Astrocyte of the spinal cord (primary cell): ENCODE measurements around the gene GPR62.

Experiments
- DNase-seq: peaks from one replicate; pipeline ENCODE4 v3.0.0; 2011; ENCODE audit warnings: low read depth, low spot score
- H3K4me3 ChIP-seq: 2 replicates; pipeline ENCODE4 v1.5.1; 2011; ENCODE audit warnings: low read depth, mild to moderate bottlenecking, low read length, moderate library complexity
- CTCF ChIP-seq: IDR thresholded peaks from 2 replicates; pipeline ENCODE4 v1.5.1; 2012; ENCODE audit warnings: low read depth, mild to moderate bottlenecking, low read length, inconsistent platforms
- in situ Hi-C: cut with HindIII; loops from 2 replicates; pipeline ENCODE4 v1.10.0; 2017; ENCODE audit warnings: low sequenced_read_pairs

The GPR62 gene

GRCh38 chr3:52004163-52004787 lies 49.1 kb downstream of the GPR62 start:
- peak; percentile 46 for DNase-seq
- in situ Hi-C loops, result no loop called here
- no peak overlapping the region for H3K4me3 ChIP-seq
- TF ChIP-seq CTCF, result peak; percentile 80

- no peak overlapping the region for H3K4me3 ChIP-seq
- in situ Hi-C loops, result no loop called here
- no peak for DNase-seq
- no peak for TF ChIP-seq CTCF
Observed at GRCh38 chr3:52004906-52005395, 49.8 kb downstream of the GPR62 start.

DNA sequence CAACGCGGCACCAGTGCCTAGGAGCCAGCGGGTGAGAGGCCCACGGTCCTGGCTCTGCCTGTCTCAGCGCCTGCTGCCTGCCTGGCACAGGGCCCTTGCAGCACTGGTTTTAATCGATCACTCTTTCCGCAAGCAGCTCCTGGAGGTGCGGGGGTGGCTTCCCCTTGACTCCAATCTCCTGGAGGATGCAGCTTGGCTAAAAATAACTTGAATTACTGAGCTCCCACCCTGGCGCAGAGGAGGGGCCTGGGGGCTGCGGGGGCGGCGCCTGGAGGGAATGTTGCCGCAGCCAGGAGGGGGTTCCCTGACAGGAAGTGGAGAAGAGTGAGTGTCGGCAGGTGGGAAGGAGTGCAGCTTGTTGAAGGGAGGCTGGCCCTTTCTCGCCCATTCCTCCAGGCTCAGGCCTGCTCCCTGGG lies 50.4 kb downstream of the GPR62 start:
- DNase-seq, result peak; percentile 47
- TF ChIP-seq CTCF, result no peak
- H3K4me3 ChIP-seq, result no peak overlapping the region
- in situ Hi-C loops, result no loop called here

DNA sequence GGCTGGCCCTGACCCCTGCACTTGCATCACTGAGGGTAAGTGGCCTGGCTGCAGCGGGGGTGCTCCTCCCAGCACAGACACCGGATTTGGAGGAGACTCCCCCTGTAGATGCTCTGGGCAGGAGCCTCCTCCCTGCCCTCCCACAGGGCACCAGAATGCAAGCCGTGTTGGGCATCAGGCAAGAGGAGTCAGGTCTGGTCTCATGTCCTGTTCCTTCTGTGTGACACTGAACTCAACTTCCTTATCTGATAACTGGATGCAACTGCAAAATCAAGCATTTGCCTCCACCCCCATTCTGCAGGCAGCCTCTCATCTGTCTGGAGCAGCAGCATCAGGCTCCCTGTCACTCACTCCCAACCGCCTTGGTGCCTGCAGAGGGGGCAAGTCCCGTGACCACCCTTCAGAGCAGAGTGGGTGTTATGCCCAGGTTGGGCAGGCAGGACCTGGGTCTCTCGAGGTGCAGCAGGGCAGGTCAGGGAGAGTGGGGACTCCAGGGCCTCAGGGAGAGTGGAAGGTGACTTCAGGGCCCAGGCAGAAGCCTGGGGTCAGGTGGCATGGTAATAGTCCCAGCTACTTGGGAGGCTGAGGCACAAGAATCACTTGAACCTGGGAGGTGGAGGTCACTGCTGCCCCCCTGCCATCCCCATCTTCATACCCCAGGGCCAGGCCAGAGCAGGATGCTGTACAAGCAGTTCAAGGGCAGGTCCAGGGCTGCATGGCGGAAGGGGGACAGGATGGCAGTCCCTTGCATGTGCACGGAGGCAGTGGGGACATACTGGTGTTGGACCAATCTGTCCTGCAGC lies 51.0 kb downstream of the GPR62 start:
- DNase-seq, result no peak
- no peak overlapping the region for H3K4me3 ChIP-seq
- TF ChIP-seq CTCF, result no peak

DNA sequence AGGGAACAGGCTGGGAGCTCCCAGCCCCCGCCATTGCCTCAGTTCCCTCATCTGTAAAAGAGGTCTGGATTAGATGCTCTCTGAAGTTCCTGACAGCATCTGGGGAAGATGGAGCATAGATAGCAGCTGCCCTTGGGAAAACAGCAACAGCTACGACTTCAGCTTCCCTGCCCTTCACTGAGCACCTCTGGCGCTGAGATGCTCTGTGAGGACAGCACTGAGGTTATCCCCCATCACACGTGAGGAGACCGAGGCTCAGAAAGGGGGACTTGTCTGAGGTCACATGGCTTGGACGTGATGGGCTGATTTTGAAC lies 51.6 kb downstream of the GPR62 start:
- H3K4me3 ChIP-seq, result no peak overlapping the region
- TF ChIP-seq CTCF, result no peak
- in situ Hi-C loops, result no loop called here
- DNase-seq, result no peak

More for the DNA sequence above, 51.0 kb downstream of the GPR62 start:
- in situ Hi-C loops, result no loop called here
